Endothelial cell of umbilical vein (primary cell): ENCODE data around the gene ANKMY1. TPM values are rescaled to one million over a fixed set of nuclear protein-coding genes. Genes with fewer than 3 reads are reported as not detected.

ENCODE experiments used
- BruUV-seq: library from RNA; stranded (reverse); fragments of 400-500 nt; replicated peaks from 2 replicates; lab custom pipeline; 2021; lab: Mats Ljungman, UMichigan
- CTCF ChIA-PET: fragments of 300-600, 350-600 bp; sonication (Branson Sonifier 250); formaldehyde crosslinking; loops from one replicate; lab custom pipeline; 2021; ENCODE audit warnings: antibody characterized with exemption, inconsistent platforms; lab: Charles Lee
- POLR2A ChIA-PET: fragments of 300-600, 350-600 bp; sonication (Branson Sonifier 250); formaldehyde crosslinking; loops from one replicate; lab custom pipeline; 2021; ENCODE audit warnings: antibody characterized with exemption, inconsistent platforms; lab: Charles Lee
- DNase-seq: peaks from one replicate; pipeline ENCODE4 v3.0.0-alpha.2; 2011; ENCODE audit warnings: low read depth, low spot score
- FAIRE-seq: peaks from 2 replicates; lab custom pipeline; 2011; peaks lifted over from hg19 to GRCh38; lab: Jason Lieb, UNC
- H2AFZ ChIP-seq: 2 replicates; pipeline ENCODE4 v1.6.0; 2012; ENCODE audit warnings: low read depth, low read length, control low read depth, inconsistent platforms
- H3K27ac ChIP-seq: 2 replicates; pipeline ENCODE4 v1.5.1; 2011; ENCODE audit warnings: low read depth, mild to moderate bottlenecking, control low read depth, low read length, moderate library complexity; ENCODE audit not compliant: insufficient read depth
- H3K27me3 ChIP-seq, 2 experiments: 2 replicates each; pipeline versions ENCODE4 v1.6.0 to v1.6.1; 2011; ENCODE audit warnings: low read length in 2 of 2, mixed read lengths in 1 of 2; ENCODE audit not compliant: control insufficient read depth in 2 of 2, insufficient read depth in 2 of 2
- H3K36me3 ChIP-seq, 2 experiments: 2 replicates in 1 of 2; 3 replicates in 1 of 2; pipeline ENCODE4 v1.5.1; 2011; ENCODE audit warnings: low read length in 2 of 2, mild to moderate bottlenecking in 1 of 2, moderate library complexity in 1 of 2; ENCODE audit not compliant: control insufficient read depth in 2 of 2, insufficient read depth in 2 of 2; ENCODE audit errors: extremely low read depth in 1 of 2
- H3K4me1 ChIP-seq: 3 replicates; pipeline ENCODE4 v1.5.1; 2011; ENCODE audit warnings: mild to moderate bottlenecking, low read length; ENCODE audit not compliant: control insufficient read depth, insufficient read depth; ENCODE audit errors: extremely low read depth
- H3K4me2 ChIP-seq: 2 replicates; pipeline ENCODE4 v1.6.1; 2011; ENCODE audit warnings: low read length, control low read depth, mixed read lengths; ENCODE audit not compliant: insufficient read depth
- H3K4me3 ChIP-seq, 3 experiments: fragments of 200-600 bp in 1 of 3; sonication (generic), shearing (Covaris generic) in 1 of 3; replicated peaks in 1 of 3; 2 replicates each; pipeline ENCODE4 v1.5.1; 2011 to 2016; ENCODE audit warnings: control low read depth in 3 of 3, low read length in 3 of 3, mild to moderate bottlenecking in 2 of 3, inconsistent platforms in 1 of 3, low read depth in 1 of 3, moderate library complexity in 1 of 3; ENCODE audit not compliant: insufficient read depth in 1 of 3
- H3K79me2 ChIP-seq: 2 replicates; pipeline ENCODE4 v1.6.0; 2012; ENCODE audit warnings: low read length, inconsistent platforms; ENCODE audit not compliant: control insufficient read depth, insufficient read depth
- H3K9ac ChIP-seq: replicated peaks from 2 replicates; pipeline ENCODE3; 2011; ENCODE audit warnings: low read length, control low read depth; ENCODE audit not compliant: insufficient read depth; ENCODE audit errors: extremely low read depth
- H3K9me1 ChIP-seq: replicated peaks from 3 replicates; pipeline ENCODE4 v1.6.0; 2011; ENCODE audit warnings: mild to moderate bottlenecking, low read length; ENCODE audit not compliant: control insufficient read depth, insufficient read depth; ENCODE audit errors: extremely low read depth
- H3K9me3 ChIP-seq: replicated peaks from 2 replicates; pipeline ENCODE4 v1.5.1; 2012; ENCODE audit warnings: low read length, inconsistent platforms; ENCODE audit not compliant: control insufficient read depth, insufficient read depth
- H4K20me1 ChIP-seq: replicated peaks from 2 replicates; pipeline ENCODE3; 2011; ENCODE audit warnings: mild to moderate bottlenecking, low read length; ENCODE audit not compliant: control insufficient read depth, insufficient read depth; ENCODE audit errors: extremely low read depth
- CTCF ChIP-seq, 2 donors: IDR thresholded peaks; 1 replicate in 1 of 2; 2 replicates in 1 of 2; pipeline ENCODE4 v1.5.1; 2011; ENCODE audit warnings: low read length in 2 of 2, mild to moderate bottlenecking in 2 of 2, moderate library complexity in 2 of 2, control low read depth in 1 of 2, inconsistent platforms in 1 of 2, low read depth in 1 of 2; ENCODE audit not compliant: insufficient read depth in 1 of 2; ENCODE audit errors: extremely low read depth in 1 of 2
- EZH2 ChIP-seq: IDR thresholded peaks from 2 replicates; pipeline ENCODE4 v1.6.1; 2012; ENCODE audit warnings: borderline replicate concordance, low read depth, mild to moderate bottlenecking, moderate library complexity, low read length, inconsistent platforms; ENCODE audit not compliant: severe bottlenecking
- FOS ChIP-seq: IDR thresholded peaks from 2 replicates; pipeline ENCODE4 v1.6.1; 2011; ENCODE audit warnings: mild to moderate bottlenecking, low read length, moderate library complexity, borderline replicate concordance; ENCODE audit not compliant: insufficient read depth
- GATA2 ChIP-seq: IDR thresholded peaks from 2 replicates; pipeline ENCODE4 v1.7.0; 2011; ENCODE audit warnings: low read depth, mild to moderate bottlenecking, moderate library complexity, mixed read lengths, low read length; ENCODE audit not compliant: insufficient read length, insufficient read depth
- JUN ChIP-seq: IDR thresholded peaks from 2 replicates; pipeline ENCODE4 v1.6.1; 2011; ENCODE audit warnings: borderline replicate concordance, low read depth; ENCODE audit not compliant: insufficient read length, insufficient read depth
- MAX ChIP-seq: IDR thresholded peaks from 2 replicates; pipeline ENCODE4 v1.6.1; 2011; ENCODE audit not compliant: insufficient read depth, insufficient read length
- MYC ChIP-seq: IDR thresholded peaks from one replicate; pipeline ENCODE4 v1.6.1; 2011; ENCODE audit warnings: mild to moderate bottlenecking, low read depth, low read length
- POLR2A ChIP-seq: IDR thresholded peaks from 2 replicates; pipeline ENCODE4 v1.6.1; 2012; ENCODE audit warnings: low read depth, mild to moderate bottlenecking, control low read depth, low read length
- POLR2AphosphoS5 ChIP-seq: IDR thresholded peaks from 2 replicates; pipeline ENCODE4 v1.6.1; 2012; ENCODE audit warnings: low read depth, mild to moderate bottlenecking, control low read depth, low read length, moderate library complexity; ENCODE audit not compliant: insufficient read depth
- dilution Hi-C: fragments of 300-500 bp; cut with MboI; formaldehyde crosslinking; loops from one replicate; pipeline ENCODE4 v1.15.0; 2019; ENCODE audit warnings: low sequenced_read_pairs; ENCODE audit not compliant: extremely low pct_ligation_motif_present
- intact Hi-C: fragments of 100-400 bp; cut with micrococcal nuclease; formaldehyde crosslinking; loops from one replicate; pipeline ENCODE4 v1.10.0; 2022
- polyA plus RNA-seq, 4 experiments: library from polyadenylated mRNA; depleted of rRNA in 3 of 4; stranded (reverse) in 3 of 4; unstranded in 1 of 4; fragments of >200 nt; gene quantifications; 2 replicates each; pipeline versions ENCODE4 v1.2.1 to v1.2.3, GENCODE V29; 2011 to 2012; ENCODE audit warnings: missing spikeins in 1 of 4
- total RNA-seq: library from RNA; stranded (reverse); gene quantifications from 2 replicates; pipeline ENCODE4 v1.2.3, GENCODE V29; 2021

The ANKMY1 gene
- total and polyA plus RNA-seq, 2 donors (not counting 3 experiments of a cell fraction or from before 2014, with no cell fraction given), result 9.0 to 16.0 TPM

GRCh38 chr2:240462707-240463273 lies 95.0 kb downstream of the ANKMY1 start:
- H2AFZ ChIP-seq, result no peak overlapping the region
- H4K20me1 ChIP-seq, result no peaks in the 10 kb centered on the region
- no peaks in the 10 kb centered on the region for H3K4me1 ChIP-seq
- H3K79me2 ChIP-seq, result no peaks in the 10 kb centered on the region
- H3K9ac ChIP-seq, result no peak overlapping the region
- no peaks in the 10 kb centered on the region for H3K9me1 ChIP-seq
- FAIRE-seq (no peak), DNase-seq (no peak)
- ChIA-PET POLR2A (no interaction called here), CTCF (no interaction called here)
- no peaks in the 10 kb centered on the region for H3K9me3 ChIP-seq
- BruUV-seq, result no TSS peak
- H3K36me3 ChIP-seq, result no peaks in the 10 kb centered on the region
- H3K27me3 ChIP-seq, result no peaks in the 10 kb centered on the region
- H3K4me2 ChIP-seq, result no peak overlapping the region
- intact Hi-C loops, result no loop called here
- H3K27ac ChIP-seq, result no peak overlapping the region
- TF ChIP-seq CTCF (IDR thresholded peaks at IDR 0.05; ENCODE audit: extremely low read depth in 1 of 2, insufficient read depth in 1 of 2, low read depth in 1 of 2, low read length in 2 of 2) (no peak), EZH2 (no peak), FOS (no peak), JUN (no peak), POLR2AphosphoS5 (no peak), MAX (no peak), GATA2 (no peak), POLR2A (no peak), MYC (no peak)
- H3K4me3 ChIP-seq, result no peak overlapping the region
- dilution Hi-C loops, result no loop called here
